KOPT-K1 (cell line): ENCODE results near the gene CLIP2.

Source experiments
- H3K27ac ChIP-seq: fragments of 200-600 bp; sonication (generic); 2 replicates; pipeline ENCODE4 v1.5.1; 2016; ENCODE audit warnings: antibody characterized with exemption, mild to moderate bottlenecking, low read depth, low read length; ENCODE audit not compliant: poor library complexity, severe bottlenecking
- H3K36me3 ChIP-seq: fragments of 200-600 bp; sonication (generic); 2 replicates; pipeline ENCODE4 v1.5.1; 2017; ENCODE audit warnings: antibody characterized with exemption, mild to moderate bottlenecking, low read length, moderate library complexity; ENCODE audit not compliant: insufficient read depth
- H3K9me3 ChIP-seq: fragments of 200-600 bp; sonication (generic); 2 replicates; pipeline ENCODE4 v1.5.1; 2017; ENCODE audit warnings: antibody characterized with exemption, low read length, mild to moderate bottlenecking; ENCODE audit not compliant: insufficient read depth, poor library complexity, severe bottlenecking

Gene CLIP2

DNA sequence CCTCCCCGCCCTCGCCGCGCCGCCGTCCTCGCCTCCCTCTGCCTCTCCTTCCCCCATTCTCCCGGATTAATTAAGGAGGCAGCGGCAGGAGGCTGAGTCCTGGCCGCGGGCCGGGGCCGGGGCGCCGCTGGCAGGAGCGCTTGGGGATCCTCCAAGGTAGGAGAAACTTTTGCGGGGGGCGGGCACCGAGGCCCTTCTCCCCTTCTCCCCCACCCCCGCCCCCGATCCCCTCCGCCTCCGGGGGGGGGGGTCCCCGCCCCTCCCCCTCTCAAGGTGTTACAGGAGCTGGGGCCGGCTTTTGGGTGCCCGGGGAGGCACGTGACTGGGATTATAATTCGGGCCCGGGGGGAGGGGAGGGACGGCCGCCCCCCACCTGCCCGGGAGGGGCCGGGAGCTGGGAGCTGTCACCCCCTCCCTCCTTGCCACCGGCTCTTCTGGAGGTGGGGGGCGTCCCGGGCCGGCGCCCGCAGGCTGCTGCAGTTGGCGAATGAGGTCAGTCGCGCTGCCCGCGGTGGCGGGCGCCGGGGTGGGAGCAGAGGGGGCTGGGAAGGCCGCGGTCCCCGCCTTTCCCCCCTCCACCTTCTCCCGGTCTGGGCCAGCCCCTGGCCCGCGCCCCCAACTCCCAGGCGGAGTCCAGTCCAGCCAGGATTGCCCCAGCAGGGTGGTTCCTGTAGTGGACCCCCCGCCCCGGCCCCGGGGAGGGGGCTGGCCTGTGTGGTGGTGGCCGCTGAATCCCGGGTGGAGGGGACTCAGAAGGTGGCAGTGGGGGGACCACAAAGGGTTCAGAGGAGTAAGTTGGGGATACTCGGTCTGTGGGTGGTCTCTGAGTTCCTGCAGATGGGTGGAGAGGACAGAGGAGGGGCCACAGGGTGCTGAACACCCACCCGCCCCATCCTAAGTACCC, 165.1 kb downstream of the CLIP2 start:
- Histone ChIP-seq H3K36me3 (no peaks in the 10 kb centered on the region), H3K27ac (no peak overlapping the region), H3K9me3 (peaks cover 9% of the 10 kb centered on the region)

DNA sequence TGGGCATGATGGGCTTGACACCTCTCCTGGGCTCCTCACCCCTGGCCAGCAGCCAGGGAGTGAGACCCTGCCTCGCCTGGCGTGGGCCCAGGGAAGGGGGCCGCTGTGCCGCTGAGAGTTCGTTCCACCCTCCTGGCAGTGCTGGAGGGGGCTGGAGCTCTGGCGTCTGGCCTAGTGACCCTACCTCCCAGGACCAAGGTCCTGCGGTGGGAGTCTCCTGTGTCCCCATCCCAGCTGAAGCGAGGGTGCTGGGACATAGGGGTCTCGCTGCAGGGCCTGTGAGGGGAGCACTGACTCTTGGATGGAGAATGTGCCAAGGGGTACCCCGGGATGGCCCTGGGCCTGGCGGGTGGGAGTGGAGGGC, 165.7 kb downstream of the CLIP2 start:
- Histone ChIP-seq H3K9me3 (peaks cover 9% of the 10 kb centered on the region), H3K36me3 (no peaks in the 10 kb centered on the region), H3K27ac (no peak overlapping the region)

DNA sequence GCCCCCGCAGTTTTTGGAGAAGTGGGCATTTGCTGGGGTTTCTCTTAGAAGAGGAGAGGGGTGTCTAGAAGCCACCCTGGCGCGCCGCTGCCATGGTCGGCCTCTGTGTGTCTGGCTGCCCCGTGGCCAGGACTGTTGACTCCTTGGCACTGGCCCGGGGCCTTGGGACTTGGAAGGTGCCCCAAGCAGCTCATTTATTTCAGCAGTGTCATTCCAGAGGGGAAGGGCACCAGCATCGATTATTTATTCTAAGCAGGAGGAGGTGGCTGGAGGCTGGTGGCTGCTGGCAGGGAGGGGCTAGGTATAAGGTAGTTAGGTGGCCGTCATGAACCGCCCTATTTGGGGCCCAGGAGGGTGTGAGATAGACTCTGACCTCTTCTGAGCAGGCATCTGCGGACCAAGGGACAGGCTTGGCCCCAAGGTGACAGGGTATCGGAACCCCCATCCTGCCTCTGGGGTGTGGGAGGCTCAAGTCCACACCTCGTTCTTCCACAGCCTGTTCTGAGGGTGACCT, 166.1 kb downstream of the CLIP2 start:
- peaks cover 9% of the 10 kb centered on the region for H3K9me3 ChIP-seq
- H3K27ac ChIP-seq: no peak overlapping the region
- no peaks in the 10 kb centered on the region for H3K36me3 ChIP-seq
